PC-9 (cell line): ENCODE results near the gene SEMA5A. TPM values are rescaled to one million over a fixed set of nuclear protein-coding genes. Genes with fewer than 3 reads are reported as not detected.

ENCODE experiments used
- BruUV-seq: library from RNA; stranded (reverse); fragments of 400-500 nt; replicated peaks from 2 replicates; lab custom pipeline; 2021; lab: Mats Ljungman, UMichigan
- CTCF ChIA-PET: fragments of 300-600 bp; sonication (Branson Sonifier 250); formaldehyde crosslinking; loops from one replicate; lab custom pipeline; 2022; ENCODE audit warnings: antibody characterized with exemption; lab: Charles Lee
- POLR2A ChIA-PET: fragments of 300-600 bp; sonication (Branson Sonifier 250); formaldehyde crosslinking; loops from one replicate; lab custom pipeline; 2022; ENCODE audit warnings: antibody characterized with exemption; ENCODE audit not compliant: unreplicated experiment; lab: Charles Lee
- DNase-seq, 2 experiments: peaks; one replicate each; pipeline versions ENCODE4 v3.0.0 to v3.0.0-alpha.2; 2015 to 2022; ENCODE audit warnings: mixed read lengths in 1 of 2
- H2AFZ ChIP-seq: fragments of 200-600 bp; sonication (generic); 2 replicates; pipeline ENCODE4 v1.8.1; 2017; ENCODE audit warnings: antibody characterized with exemption
- H3F3A ChIP-seq: fragments of 200-600 bp; sonication (generic); 2 replicates; pipeline ENCODE4 v1.8.1; 2017; ENCODE audit warnings: antibody characterized with exemption, mild to moderate bottlenecking, low read depth; ENCODE audit not compliant: insufficient read depth
- H3K27ac ChIP-seq: fragments of 200-600 bp; sonication (generic); 2 replicates; pipeline ENCODE4 v1.6.1; 2016; ENCODE audit warnings: mixed run types
- H3K27me3 ChIP-seq: fragments of 200-600 bp; sonication (generic); 2 replicates; pipeline ENCODE4 v1.6.1; 2016; ENCODE audit warnings: low read depth, mixed run types; ENCODE audit not compliant: insufficient read depth
- H3K36me3 ChIP-seq: fragments of 200-600 bp; sonication (generic); 2 replicates; pipeline ENCODE4 v1.6.1; 2016; ENCODE audit warnings: low read depth, mixed run types
- H3K4me1 ChIP-seq: fragments of 200-600 bp; sonication (generic); replicated peaks from 2 replicates; pipeline ENCODE4 v1.6.1; 2016; ENCODE audit warnings: mixed run types; ENCODE audit not compliant: insufficient read depth
- H3K4me2 ChIP-seq: fragments of 200-600 bp; sonication (generic); 2 replicates; pipeline ENCODE4 v1.6.1; 2017; ENCODE audit warnings: mixed run types
- H3K4me3 ChIP-seq: fragments of 200-600 bp; sonication (generic); 2 replicates; pipeline ENCODE4 v1.6.1; 2016; ENCODE audit warnings: mixed run types
- H3K79me2 ChIP-seq: fragments of 200-600 bp; sonication (generic); 2 replicates; pipeline ENCODE4 v1.6.1; 2017; ENCODE audit warnings: low read depth, mixed run types
- H3K9me2 ChIP-seq: fragments of 200-600 bp; sonication (generic); 2 replicates; pipeline ENCODE4 v1.8.1; 2017; ENCODE audit warnings: mild to moderate bottlenecking; ENCODE audit not compliant: insufficient read depth
- H3K9me3 ChIP-seq: fragments of 200-600 bp; sonication (generic); 2 replicates; pipeline ENCODE4 v1.8.1; 2016; ENCODE audit warnings: low read depth; ENCODE audit not compliant: insufficient read depth
- H4K20me1 ChIP-seq: fragments of 200-600 bp; sonication (generic); 2 replicates; pipeline ENCODE4 v1.8.1; 2017; ENCODE audit not compliant: insufficient read depth
- EZH2 ChIP-seq: fragments of 200-600 bp; sonication (generic); IDR thresholded peaks from 2 replicates; pipeline ENCODE4 v1.8.0; 2017; ENCODE audit warnings: antibody characterized with exemption, low read depth
- intact Hi-C: fragments of 100-400 bp; cut with micrococcal nuclease; formaldehyde crosslinking; loops from one replicate; pipeline ENCODE4 v1.10.0; 2022; ENCODE audit not compliant: unreplicated experiment
- total RNA-seq: library from RNA; stranded (reverse); gene quantifications from 2 replicates; pipeline ENCODE4 v1.2.3, GENCODE V29; 2021
- TF ChIP-seq, protein P1 (sequence below): fragments of 200-600 bp; sonication (generic); conservative IDR thresholded peaks from 2 replicates; pipeline ENCODE4 v1.6.1; 2017; ENCODE audit warnings: mixed run types, antibody characterized with exemption, mild to moderate bottlenecking, moderate library complexity

SEMA5A gene
- total RNA-seq, 1 experiment from 2014 or later: not detected

DNA sequence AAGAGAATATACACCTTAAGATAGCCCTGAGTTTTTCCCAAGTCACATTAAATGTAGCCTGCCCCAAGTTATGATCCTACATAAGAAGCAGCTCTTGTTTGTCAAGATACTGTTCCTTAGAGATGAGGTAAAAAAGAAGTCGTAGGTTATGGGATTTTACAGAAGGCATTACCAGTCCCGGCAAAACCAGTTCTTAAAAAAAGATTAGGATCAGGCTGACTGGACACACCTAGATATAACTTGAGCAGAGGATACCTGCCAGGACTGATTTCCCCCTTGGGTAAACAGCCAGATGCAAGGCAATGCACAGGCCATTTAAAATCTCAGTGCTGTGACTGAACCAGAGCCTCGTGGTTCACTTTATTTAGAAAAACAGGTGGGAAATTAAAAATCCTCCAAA lies 14.1 kb upstream of the SEMA5A start:
- Histone ChIP-seq H3K27me3 (no peaks in the 10 kb centered on the region), H3K9me3 (no peaks in the 10 kb centered on the region), H4K20me1 (no peaks in the 10 kb centered on the region), H3K9me2 (no peaks in the 10 kb centered on the region), H2AFZ (no peak overlapping the region), H3K27ac (peak overlapping the region; percentile 90), H3K79me2 (no peaks in the 10 kb centered on the region), H3F3A (peaks cover 43% of the 10 kb centered on the region), H3K4me2 (peak overlapping the region; percentile 75), H3K4me1 (peaks cover 77% of the 10 kb centered on the region), H3K36me3 (no peaks in the 10 kb centered on the region), H3K4me3 (peak overlapping the region; percentile 26; the same call in 1 of the 2 replicates)
- peak in 1 of 2 experiments; percentile 98 for DNase-seq
- ChIA-PET CTCF (no interaction called here), POLR2A (no interaction called here)
- intact Hi-C loops: no loop called here
- TF ChIP-seq EZH2: no peak
- TF ChIP-seq, protein P1, sequence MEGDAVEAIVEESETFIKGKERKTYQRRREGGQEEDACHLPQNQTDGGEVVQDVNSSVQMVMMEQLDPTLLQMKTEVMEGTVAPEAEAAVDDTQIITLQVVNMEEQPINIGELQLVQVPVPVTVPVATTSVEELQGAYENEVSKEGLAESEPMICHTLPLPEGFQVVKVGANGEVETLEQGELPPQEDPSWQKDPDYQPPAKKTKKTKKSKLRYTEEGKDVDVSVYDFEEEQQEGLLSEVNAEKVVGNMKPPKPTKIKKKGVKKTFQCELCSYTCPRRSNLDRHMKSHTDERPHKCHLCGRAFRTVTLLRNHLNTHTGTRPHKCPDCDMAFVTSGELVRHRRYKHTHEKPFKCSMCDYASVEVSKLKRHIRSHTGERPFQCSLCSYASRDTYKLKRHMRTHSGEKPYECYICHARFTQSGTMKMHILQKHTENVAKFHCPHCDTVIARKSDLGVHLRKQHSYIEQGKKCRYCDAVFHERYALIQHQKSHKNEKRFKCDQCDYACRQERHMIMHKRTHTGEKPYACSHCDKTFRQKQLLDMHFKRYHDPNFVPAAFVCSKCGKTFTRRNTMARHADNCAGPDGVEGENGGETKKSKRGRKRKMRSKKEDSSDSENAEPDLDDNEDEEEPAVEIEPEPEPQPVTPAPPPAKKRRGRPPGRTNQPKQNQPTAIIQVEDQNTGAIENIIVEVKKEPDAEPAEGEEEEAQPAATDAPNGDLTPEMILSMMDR: no peak
- no TSS peak for BruUV-seq

DNA sequence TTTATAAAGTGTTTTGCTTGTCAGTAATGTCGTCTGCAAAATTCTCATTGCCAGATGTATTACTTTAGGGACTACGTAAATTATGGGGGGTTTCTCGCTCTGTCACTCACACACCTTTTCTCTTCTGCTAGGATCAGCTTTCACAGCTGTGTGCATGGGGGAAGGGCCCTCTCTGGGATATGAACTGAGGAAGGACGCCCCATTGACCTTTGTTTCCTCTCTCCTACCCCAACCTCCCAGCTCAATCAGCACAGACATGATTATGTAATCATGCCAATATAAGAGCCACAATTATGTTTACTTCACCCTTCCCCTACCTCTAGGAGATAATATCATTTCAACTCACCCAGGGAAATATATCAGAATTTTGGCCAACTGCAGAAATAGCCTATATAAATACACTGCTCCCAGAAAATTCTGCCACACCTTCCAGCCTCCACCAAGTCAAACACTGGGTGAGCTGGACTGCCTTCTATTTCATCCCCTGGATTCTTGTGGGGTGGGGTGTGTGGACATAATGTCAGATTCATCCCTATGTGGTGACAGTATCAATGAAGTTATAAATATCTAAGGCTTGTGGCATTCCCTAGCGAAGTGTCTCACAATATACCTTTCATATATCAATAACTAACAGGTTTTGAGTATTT lies 12.6 kb upstream of the SEMA5A start:
- POLR2A ChIA-PET: no interaction called here
- Histone ChIP-seq H4K20me1 (no peaks in the 10 kb centered on the region), H3K27me3 (no peaks in the 10 kb centered on the region), H3K4me3 (peak overlapping the region; percentile 28), H3K9me2 (no peaks in the 10 kb centered on the region), H3K4me2 (peak overlapping the region; percentile 75), H3K36me3 (no peaks in the 10 kb centered on the region), H3K9me3 (no peaks in the 10 kb centered on the region), H2AFZ (no peak overlapping the region), H3K79me2 (no peaks in the 10 kb centered on the region), H3F3A (peaks cover 43% of the 10 kb centered on the region), H3K27ac (peak overlapping the region; percentile 90), H3K4me1 (peaks cover 76% of the 10 kb centered on the region)
- CTCF ChIA-PET: no interaction called here
- peak in 1 of 2 experiments; percentile 94 for DNase-seq
- BruUV-seq: no TSS peak
- TF ChIP-seq EZH2: no peak
- TF ChIP-seq, protein P1: no peak
- intact Hi-C loops: no loop called here

DNA sequence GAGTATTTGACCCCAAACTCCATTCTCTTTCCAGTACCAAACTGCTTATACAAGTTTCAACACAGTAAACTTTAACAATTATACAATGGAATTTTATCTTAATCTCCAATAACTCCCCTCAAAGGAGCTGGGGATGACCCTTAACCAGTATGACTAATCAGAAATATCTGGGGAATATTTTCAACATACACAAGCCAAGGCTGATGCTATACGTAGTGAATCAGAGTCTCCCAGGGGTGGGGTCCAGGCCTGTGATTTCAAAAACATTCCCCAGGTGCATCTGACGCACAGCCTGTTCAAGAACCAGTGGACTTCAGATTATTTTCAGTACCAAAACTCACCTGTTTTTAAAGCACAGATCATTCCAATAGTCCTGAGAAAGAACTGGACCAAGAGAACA lies 11.8 kb upstream of the SEMA5A start:
- peaks cover 69% of the 10 kb centered on the region for H3K4me1 ChIP-seq
- no peaks in the 10 kb centered on the region for H3K9me2 ChIP-seq
- intact Hi-C loops: no loop called here
- H2AFZ ChIP-seq: no peak overlapping the region
- TF ChIP-seq EZH2: no peak
- TF ChIP-seq, protein P1: no peak
- peak overlapping the region; percentile 90 for H3K27ac ChIP-seq
- H3K79me2 ChIP-seq: no peaks in the 10 kb centered on the region
- H3K27me3 ChIP-seq: no peaks in the 10 kb centered on the region
- peaks cover 43% of the 10 kb centered on the region for H3F3A ChIP-seq
- no peaks in the 10 kb centered on the region for H3K36me3 ChIP-seq
- no TSS peak for BruUV-seq
- no peaks in the 10 kb centered on the region for H4K20me1 ChIP-seq
- ChIA-PET POLR2A (no interaction called here), CTCF (no interaction called here)
- DNase-seq: peak in 1 of 2 experiments; percentile 99
- peak overlapping the region; percentile 28; the same call in 1 of the 2 replicates for H3K4me3 ChIP-seq
- peak overlapping the region; percentile 75 for H3K4me2 ChIP-seq
- no peaks in the 10 kb centered on the region for H3K9me3 ChIP-seq
